ENCODE data around the gene LRPPRC.
"Not testable (repeated sequence)": the region's sequence is repeated elsewhere in the genome, so short reads cannot be mapped to it uniquely, and the experiment has no call there.

Gene LRPPRC

DNA sequence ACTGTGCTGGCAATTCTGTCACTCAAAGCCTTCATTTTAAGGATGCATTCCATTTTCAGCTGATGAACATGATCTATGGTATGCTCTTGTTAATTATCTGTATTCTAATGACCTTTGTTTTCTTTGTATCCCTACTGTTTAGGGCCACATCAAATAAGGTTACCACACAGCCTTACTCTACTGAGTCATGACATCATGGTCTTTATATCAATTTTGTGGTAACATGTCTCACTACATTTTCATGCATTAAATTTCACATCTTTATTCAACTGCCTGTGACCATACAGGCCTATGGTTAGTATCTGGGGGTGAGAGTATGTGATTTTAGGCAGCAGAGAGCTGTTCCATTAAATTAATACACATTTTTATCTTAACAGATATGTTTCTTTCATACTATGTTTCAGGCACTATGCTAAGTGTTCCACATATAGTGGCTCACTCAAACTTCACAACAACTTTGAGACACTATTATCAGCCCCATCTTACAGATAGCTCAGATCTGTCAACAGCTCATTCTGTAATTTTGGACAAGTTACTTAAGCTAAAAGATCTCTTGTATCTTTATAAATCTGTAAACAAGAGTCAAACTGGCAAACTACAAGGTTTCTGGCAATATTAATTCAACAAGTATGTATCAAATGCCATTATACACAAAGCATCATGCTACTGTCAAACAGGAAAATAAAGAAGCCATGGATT is 18.0 kb downstream of the LRPPRC start:
- no peak for FAIRE-seq

DNA sequence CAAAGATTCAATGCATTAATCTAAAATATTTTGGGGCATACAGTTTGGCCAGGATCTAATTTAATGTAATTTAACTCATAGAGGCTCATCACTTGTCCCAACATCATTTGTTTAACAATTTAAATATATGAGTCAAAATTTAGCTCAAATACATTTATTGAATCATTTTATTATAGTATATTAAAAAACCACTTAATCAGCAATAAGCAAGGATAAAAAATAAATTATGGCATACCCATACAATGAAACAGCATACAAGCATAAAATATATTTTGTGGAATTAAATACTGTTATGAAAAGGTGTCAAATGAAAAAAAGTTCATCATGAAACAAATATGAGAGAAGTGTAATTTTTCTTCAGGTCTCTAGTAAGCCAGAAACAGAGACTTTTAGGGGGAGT is 34.9 kb downstream of the LRPPRC start:
- no peak for FAIRE-seq

DNA sequence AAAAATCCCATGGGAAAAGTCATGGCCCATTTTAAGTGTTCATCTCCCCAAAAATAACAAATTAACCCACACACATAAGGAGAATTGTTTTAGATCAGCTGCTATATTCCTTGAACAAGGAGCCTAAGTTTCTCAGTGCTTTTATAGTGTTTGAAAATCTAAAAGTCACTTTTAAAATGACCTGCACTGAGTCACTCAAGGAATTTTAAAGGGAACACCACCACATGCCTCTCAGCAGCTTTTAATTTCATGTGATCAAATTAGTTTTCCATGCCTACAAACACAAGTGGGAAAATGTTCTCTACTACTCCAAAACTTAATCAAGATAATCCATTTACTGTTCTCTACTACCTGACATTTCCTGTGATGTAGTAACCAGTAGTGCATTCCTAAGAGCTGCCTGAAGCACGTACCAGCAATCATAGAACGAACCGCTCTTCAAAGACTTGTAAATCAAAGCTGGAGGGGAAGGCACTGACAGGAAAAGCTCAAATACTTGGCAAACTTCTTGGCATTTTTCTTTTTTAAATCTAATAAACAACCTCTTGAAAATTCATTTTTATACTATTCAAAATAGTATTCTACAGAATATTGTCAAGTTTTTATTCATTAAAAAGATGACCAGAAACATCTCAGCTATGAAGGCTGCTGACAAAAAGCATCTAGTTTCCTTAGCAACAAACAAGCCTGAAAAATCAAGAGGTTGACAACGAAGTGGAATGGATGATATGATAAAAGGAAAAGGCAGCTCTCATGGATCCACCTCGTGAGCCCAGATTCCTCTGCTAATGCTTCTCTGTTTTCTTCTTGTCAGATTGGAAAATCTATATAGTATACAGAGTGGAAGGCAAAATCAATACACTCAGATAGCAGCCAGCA is 37.2 kb downstream of the LRPPRC start:
- FAIRE-seq, result no peak

GRCh38 chr2:43950383-43951008 is 45.3 kb downstream of the LRPPRC start:
- peak; percentile 31 for FAIRE-seq

DNA sequence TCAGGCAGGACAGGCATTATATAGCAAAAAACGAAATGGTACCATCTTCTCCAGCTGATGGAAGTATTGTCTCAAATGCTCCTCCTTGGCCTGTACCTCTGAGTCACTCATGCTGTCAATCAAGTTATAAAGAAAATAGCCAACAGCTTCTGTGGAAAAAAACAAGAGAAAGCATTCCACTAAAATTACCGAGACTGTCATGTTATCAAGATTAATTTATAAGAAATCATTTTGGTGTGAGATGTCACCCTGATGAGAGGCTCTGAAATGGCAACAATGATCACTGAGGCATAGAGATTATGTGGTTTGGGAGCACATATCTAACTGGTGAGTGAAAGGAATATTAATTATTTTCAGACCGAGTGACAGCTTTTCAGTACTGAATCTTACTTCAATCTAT is 47.4 kb downstream of the LRPPRC start:
- no peak for FAIRE-seq

DNA sequence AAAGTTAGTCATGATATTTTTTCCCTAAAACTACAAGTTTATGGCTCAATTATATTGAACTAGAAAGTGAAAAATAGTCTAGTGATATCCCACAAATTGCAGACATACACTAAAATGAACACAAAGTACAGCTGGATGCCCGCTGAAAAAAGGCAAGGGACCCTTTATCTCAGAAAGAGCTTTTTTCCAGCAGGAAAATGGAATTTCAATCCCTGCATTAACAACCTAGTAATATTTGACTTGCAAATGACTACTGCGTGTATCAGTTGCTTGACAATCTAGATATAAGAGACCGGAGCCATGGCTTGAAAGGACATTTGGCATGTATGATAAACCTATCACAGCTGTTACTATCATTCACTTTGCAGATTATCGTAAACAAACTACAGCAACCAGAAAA is 49.1 kb downstream of the LRPPRC start:
- no peak for FAIRE-seq

- no peak for FAIRE-seq
Observed at GRCh38 chr2:43945439-43945838, 50.4 kb downstream of the LRPPRC start.

DNA sequence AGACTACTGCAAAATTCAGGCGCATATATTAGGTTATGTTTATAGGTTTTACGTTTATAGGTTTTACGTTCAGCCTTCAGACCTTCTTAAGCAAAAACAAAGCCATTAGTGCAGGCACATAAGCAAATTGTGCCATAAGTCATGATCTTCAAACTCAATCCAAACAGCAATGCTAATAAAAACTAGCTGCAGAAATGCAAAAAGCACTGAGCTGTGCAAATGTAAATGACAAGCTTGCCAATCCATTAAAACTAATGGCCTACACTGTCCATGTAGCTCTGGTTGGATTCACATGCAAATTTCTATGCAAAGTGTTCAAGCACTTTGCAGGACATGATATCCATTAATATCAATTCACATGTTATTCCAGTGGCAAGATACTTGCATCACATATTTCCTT is 50.9 kb downstream of the LRPPRC start:
- FAIRE-seq, result no peak

DNA sequence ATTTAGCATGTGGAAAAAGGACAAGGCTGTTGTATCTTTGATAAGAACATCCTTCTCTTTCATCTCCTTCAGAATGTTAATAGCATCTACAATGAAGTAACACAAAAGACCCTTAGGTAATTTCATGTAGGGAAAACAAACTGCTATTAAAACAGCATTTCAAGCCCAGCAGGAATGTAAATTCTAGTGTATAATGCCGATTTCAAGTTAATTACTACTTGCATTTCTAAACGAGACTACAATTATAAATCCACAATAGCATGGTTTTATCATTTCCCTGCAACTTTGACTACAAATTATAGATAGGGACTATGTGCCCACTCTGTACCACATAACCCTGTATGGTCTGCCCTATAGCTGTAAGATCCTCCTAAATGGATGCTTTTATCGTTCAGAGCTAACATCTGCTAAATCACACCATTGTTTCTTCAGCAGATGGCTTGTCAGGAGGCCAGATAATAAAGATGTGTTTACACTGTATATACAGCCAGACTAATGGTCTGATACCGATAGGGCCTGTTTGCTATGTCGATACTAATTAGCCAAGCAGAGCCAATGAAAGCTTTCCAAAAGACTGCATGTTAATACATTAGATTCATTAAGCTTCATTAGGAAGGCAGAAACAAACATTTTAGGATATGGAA is 51.9 kb downstream of the LRPPRC start:
- FAIRE-seq, result no peak

DNA sequence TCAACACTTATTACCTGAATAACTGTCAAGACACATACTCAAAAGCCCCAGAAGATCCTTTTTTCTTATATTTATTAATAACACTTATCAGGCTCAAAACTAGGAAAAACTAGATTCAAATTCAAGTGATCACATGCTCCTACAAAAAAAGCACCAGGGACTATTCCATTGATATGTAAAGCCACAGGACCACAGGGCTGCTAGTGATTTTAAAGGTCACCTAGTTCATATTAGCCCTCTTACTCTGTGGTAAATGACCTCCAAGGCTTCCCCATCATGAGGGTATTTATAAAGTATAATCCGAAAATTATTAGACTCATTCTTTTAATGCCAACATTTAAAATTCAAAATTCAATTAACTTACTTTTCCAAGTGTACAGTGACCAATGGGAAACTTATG is 52.5 kb downstream of the LRPPRC start:
- FAIRE-seq, result no peak

DNA sequence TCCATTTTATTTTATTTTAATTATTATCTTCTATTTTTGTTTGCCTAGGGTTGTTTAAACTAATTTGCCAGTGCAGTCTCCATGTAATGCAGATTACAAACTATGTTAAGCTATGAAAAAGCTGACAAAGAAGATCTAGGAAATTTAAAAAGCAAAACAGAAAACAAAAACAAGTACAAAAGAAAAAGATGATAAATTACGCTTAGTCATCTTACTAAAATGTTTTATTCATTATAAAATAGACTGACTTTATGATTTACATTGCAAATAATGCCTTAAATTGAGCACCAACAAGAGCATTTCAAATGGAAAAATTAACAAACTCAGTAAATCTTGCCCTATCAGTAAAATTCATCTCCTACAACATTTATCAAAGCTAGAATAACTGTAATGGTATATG is 52.9 kb downstream of the LRPPRC start:
- no peak for FAIRE-seq

DNA sequence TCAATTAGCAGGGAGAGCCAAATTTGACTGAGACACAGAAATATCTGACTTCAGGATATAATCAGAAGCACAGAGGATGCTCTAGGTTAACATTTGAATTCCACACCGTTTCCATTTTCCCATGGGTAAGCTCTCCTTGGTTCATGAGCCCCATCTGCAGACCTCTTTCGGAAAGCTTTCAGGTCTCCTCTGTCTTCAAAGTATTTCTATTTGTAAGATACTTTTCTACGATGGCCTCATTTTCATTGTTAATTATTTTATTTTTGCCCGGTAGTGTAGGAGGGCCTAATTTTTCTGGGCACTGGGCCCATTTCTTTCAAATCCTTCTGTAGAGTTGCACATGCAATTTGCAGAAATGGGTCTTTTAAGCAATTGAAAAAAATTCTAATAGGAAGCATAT is 53.8 kb downstream of the LRPPRC start:
- no peak for FAIRE-seq

DNA sequence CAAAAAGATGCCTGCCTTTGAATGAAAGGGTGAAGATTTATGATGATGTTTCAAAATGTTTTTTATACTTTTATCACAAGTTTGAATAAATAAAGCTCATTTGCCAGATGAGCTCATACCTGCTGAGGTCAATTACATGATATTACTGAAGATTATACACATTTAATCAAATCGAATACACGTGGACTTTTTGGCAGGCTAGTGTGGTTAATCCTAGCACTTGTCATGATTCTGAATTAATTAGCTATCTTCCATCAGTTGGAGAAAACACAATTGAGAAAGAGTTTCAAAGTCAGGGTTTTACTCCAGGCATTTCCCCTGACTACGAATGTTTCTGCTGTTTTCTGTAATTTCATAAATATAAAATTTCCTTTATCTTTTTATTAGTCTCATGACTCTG is 54.4 kb downstream of the LRPPRC start:
- no peak for FAIRE-seq

DNA sequence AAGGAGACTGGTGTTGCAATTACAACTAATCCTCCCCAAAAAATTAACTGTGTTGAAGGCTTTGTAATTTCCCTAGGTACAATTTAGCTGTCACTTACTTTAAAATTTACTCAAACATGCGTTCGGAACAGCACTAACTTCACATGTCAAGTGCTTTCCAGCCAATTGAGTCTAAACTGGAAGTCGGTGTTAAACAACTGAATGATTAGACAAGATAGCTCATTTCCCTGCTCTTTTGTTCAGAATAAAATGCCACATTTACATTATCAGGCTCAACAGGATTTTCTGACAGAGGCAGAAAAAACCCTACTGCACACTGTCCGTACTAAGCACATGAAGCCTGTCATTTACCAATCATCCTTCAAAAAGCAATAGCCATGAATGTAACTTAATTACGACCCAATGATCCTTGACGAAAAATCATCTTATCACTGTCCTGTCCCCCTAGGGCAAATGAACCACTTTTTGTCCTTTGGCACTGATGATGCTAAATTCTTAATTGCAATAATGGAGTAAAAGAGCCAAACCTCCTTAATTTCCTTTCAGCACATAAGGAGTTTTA is 56.0 kb downstream of the LRPPRC start:
- no peak for FAIRE-seq

DNA sequence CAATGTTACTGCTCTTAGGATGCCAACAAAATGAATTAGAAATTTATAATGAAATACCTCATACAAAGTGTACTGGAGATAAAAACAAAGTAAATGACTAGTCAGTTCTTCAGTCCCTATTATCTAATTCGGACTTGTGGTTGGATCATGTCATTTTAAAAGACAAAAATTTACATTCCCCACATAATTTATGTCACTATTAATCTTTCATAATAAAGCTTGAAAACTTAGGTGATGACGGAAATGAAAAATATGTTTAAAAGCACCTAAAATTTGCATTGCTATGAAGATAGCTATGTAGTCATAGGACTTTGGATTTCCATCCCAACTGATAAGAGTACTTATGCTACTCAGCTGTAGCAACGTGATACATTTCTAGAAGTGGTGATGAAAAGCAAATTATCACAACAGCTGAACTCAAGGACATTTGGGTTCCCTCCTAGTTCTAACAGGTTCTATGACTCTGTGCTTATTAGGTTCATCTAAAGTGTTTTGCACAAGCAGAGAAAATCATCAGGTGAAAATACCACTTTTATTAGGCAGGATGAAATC is 58.4 kb downstream of the LRPPRC start:
- no peak for FAIRE-seq

DNA sequence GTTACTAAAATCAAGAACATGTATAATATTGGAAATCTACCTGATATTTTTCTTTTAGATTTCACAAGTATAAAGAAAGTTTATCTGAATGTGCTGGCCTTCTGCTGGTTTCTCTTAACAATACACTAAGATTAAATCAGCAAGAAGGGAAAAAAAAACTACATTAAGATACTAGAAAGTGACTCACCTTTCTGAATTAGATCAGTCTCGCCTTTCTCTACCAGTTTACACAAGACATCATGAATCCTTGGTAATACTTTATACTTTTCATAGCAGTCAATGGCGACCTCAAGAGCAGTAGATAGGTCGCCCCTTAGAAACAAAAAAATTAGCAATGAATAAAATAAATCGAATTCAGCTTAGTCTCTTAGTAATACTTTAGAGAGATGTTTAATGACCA is 61.2 kb downstream of the LRPPRC start:
- FAIRE-seq, result no peak

- FAIRE-seq, result no peak
Observed at GRCh38 chr2:43931293-43931692, 64.5 kb downstream of the LRPPRC start.

DNA sequence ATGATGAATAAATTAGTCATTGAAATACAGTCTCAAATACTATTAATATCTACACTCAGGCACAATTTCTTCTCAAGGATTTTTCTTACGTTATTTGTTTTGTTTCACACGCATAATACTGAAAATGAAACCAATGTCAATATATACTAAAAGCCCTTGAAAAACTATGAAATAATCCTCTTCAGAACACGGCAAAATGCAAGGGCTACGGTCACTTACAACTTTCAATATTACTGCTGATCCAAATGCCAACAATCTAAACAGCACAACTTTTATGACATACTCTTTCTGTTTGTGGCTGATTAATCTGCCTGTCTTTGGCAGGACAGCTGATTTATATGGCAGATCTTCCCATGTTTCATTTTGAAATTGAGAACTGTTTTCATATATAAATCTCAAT is 68.3 kb downstream of the LRPPRC start:
- FAIRE-seq, result peak; percentile 5

DNA sequence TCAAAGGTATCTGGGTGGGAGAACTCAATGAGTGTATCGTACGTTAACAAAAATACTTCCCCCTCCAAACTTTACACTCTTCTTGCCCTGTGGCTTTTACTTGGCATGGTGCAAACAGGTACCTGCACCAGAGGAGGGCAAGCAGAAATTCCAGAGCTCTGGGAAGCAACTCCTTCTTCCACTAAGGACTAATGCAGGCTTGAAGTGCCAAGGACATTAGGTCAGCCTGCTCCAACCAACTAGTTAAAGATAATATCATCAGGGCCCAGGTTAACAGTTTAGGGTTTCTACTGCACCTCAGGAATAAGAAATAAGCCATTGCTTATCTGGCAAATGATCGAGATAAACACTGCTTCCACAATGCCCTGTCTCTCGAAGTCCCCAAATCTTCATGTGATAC is 70.4 kb downstream of the LRPPRC start:
- FAIRE-seq, result no peak

DNA sequence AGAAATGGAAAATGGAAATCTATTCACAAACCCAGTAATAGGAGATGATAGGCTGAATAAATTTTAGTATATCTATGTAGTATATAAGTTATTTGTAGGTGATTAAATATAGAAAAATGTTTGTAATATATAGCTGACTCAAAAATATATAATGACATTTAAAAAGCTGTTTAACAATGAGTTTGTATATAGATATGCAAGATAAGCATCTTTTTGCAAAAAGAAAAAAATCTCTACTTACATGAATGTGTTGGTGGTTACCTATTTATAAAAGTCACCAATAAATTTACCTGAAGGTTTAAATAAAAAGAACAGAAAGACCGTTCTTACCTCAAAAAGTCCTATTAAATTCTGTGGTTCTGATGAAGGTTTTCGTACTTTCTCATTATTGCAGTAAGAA is 71.3 kb downstream of the LRPPRC start:
- peak; percentile 51 for FAIRE-seq

DNA sequence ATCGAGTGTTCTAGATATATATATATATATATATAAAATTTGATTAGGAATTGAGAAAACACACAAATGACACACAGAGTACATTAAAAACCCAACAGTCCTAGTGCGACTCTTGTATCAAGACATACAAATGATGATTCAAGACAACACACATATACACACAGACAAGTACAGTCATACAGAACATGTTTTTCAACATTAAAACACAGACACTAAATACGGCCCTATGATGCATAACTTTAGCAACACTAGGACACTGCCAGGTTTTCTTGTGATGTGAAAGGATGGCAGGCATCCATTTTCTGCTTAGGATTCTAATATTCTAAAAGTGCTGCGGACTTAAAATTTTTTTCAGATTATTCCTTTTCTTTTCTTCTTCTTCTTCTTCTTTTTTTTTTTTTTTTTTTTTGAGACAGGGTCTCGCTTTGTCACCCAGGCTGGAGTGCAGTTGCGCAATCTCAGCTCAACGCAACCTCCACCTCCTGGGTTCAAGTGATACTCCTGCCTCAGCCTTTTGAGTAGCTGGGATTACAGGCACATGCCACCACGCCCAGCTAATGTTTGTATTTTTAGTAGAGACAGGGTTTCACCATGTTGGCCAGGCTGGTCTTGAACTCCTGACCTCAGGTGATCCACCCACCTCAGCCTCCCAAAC is 84.5 kb downstream of the LRPPRC start:
- FAIRE-seq, result not testable (repeated sequence)

DNA sequence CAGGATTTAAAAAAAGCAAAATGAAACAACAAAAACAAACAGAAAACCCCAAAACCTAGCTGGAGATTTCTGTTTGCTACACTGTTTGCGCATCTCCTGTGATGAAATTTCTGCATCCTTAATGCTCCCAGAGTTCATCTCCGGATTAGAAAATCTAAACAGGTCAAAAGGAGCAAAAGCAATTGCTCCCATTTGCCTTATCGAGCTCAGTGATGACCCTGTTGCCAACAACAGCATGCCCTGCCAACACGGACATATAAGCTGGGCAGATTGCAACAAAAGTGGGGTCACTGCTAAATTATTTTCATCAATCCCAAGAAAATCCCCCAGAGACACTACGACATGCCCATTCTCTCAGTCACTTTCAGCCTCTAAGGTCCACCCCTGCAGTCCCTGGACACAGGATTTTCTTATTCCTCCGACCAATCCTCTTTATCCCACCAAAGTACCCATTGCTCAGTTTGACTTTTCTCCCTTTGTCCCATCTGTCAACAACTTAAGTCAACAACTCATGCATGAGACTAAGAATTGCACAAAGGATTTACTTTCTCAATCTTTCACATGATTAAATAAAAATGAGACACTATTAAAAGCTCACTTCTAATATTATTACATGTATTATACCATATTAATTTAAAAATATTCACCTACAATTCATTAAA is 89.2 kb downstream of the LRPPRC start:
- FAIRE-seq, result no peak
